H1 (cell line): ENCODE results near the gene L2HGDH. TPM values are rescaled to one million over a fixed set of nuclear protein-coding genes. Genes with fewer than 3 reads are reported as not detected.

Source experiments
- CTCF ChIA-PET: fragments of 300-600 bp; sonication (Branson Sonifier 250); formaldehyde crosslinking; loops from one replicate; lab custom pipeline; 2021; ENCODE audit not compliant: partially characterized antibody; lab: Charles Lee
- POLR2A ChIA-PET: fragments of 300-600 bp; sonication (Branson Sonifier 250); formaldehyde crosslinking; loops from one replicate; lab custom pipeline; 2021; ENCODE audit warnings: inconsistent platforms; ENCODE audit not compliant: partially characterized antibody; lab: Charles Lee
- DNase-seq, 2 experiments: peaks; one replicate each; pipeline versions ENCODE4 v3.0.0 to v3.0.0-alpha.2; 2010 to 2022; ENCODE audit warnings: low spot score in 2 of 2, low read depth in 1 of 2, mixed read lengths in 1 of 2
- FAIRE-seq: peaks from 2 replicates; lab custom pipeline; 2011; peaks lifted over from hg19 to GRCh38; lab: Jason Lieb, UNC
- H2AFZ ChIP-seq: 2 replicates; pipeline ENCODE4 v1.8.1; 2012; ENCODE audit warnings: low read length, inconsistent platforms
- H2AK5ac ChIP-seq: 2 replicates; pipeline ENCODE4 v1.6.1; 2013; ENCODE audit warnings: low read depth, low read length
- H2BK120ac ChIP-seq: replicated peaks from 2 replicates; pipeline ENCODE3; 2013; ENCODE audit warnings: low read depth, low read length, inconsistent platforms
- H2BK12ac ChIP-seq: 2 replicates; pipeline ENCODE4 v1.6.1; 2013; ENCODE audit warnings: low read depth, low read length
- H2BK15ac ChIP-seq: 2 replicates; pipeline ENCODE4 v1.6.1; 2013; ENCODE audit warnings: low read length
- H2BK20ac ChIP-seq: 2 replicates; pipeline ENCODE4 v1.6.1; 2013; ENCODE audit warnings: low read length
- H2BK5ac ChIP-seq: 2 replicates; pipeline ENCODE4 v1.6.1; 2013; ENCODE audit warnings: low read depth, low read length
- H3K14ac ChIP-seq: 2 replicates; pipeline ENCODE4 v1.6.1; 2013; ENCODE audit warnings: inconsistent platforms; ENCODE audit not compliant: insufficient read length
- H3K18ac ChIP-seq: 2 replicates; pipeline ENCODE4 v1.6.1; 2013; ENCODE audit warnings: low read length; ENCODE audit errors: extremely low read depth
- H3K23ac ChIP-seq: 2 replicates; pipeline ENCODE4 v1.6.1; 2013; ENCODE audit warnings: inconsistent platforms; ENCODE audit not compliant: insufficient read length
- H3K23me2 ChIP-seq: 2 replicates; pipeline ENCODE4 v1.6.1; 2013; ENCODE audit warnings: low read depth, low read length
- H3K27ac ChIP-seq: 2 replicates; pipeline ENCODE4 v1.6.1; 2011; ENCODE audit warnings: low read depth, low read length, inconsistent platforms
- H3K27me3 ChIP-seq, 4 experiments: replicated peaks in 1 of 4; 1 replicate in 1 of 4; 2 replicates in 3 of 4; pipeline versions ENCODE4 v1.6.1 to v1.8.1; 2011 to 2013; ENCODE audit warnings: low read length in 3 of 4, mild to moderate bottlenecking in 3 of 4, inconsistent platforms in 2 of 4, mixed read lengths in 2 of 4, moderate library complexity in 1 of 4; ENCODE audit not compliant: control insufficient read depth in 3 of 4, insufficient read depth in 3 of 4; ENCODE audit errors: extremely low read depth in 1 of 4
- H3K36me3 ChIP-seq, 4 experiments: 2 replicates each; pipeline versions ENCODE4 v1.6.1 to v1.8.1; 2011 to 2013; ENCODE audit warnings: mild to moderate bottlenecking in 4 of 4, low read length in 3 of 4, moderate library complexity in 2 of 4, control low read depth in 1 of 4, inconsistent platforms in 1 of 4; ENCODE audit not compliant: insufficient read depth in 4 of 4, control insufficient read depth in 2 of 4
- H3K4ac ChIP-seq: replicated peaks from 2 replicates; pipeline ENCODE3; 2013; ENCODE audit warnings: low read length, low read depth, mixed read lengths, inconsistent platforms; ENCODE audit not compliant: insufficient read length
- H3K4me1 ChIP-seq, 4 experiments: replicated peaks in 1 of 4; 1 replicate in 1 of 4; 2 replicates in 3 of 4; pipeline versions ENCODE4 v1.6.1 to v1.8.1; 2011 to 2013; ENCODE audit warnings: low read length in 3 of 4, inconsistent platforms in 2 of 4, mixed read lengths in 1 of 4; ENCODE audit not compliant: insufficient read depth in 4 of 4, control insufficient read depth in 3 of 4
- H3K4me2 ChIP-seq, 2 experiments: 2 replicates each; pipeline versions ENCODE4 v1.6.1 to v1.8.1; 2011 to 2013; ENCODE audit warnings: low read depth in 2 of 2, low read length in 2 of 2, control low read depth in 1 of 2, inconsistent platforms in 1 of 2, mild to moderate bottlenecking in 1 of 2; ENCODE audit not compliant: insufficient read depth in 1 of 2
- H3K4me3 ChIP-seq, 4 experiments: fragments of 200-600, 300-600 bp in 1 of 4; sonication (generic), shearing (Covaris generic), sonication (Bioruptor Twin) in 1 of 4; 2 replicates each; pipeline versions ENCODE4 v1.5.1 to v1.8.1; 2011 to 2016; ENCODE audit warnings: low read length in 4 of 4, low read depth in 3 of 4, control low read depth in 2 of 4, inconsistent platforms in 2 of 4, mild to moderate bottlenecking in 2 of 4, mixed read lengths in 1 of 4, moderate library complexity in 1 of 4; ENCODE audit not compliant: insufficient read depth in 2 of 4; ENCODE audit errors: extremely low read depth in 1 of 4
- H3K56ac ChIP-seq: replicated peaks from 2 replicates; pipeline ENCODE3; 2013; ENCODE audit warnings: low read depth, mild to moderate bottlenecking, mixed read lengths, low read length, inconsistent platforms; ENCODE audit not compliant: insufficient read length
- H3K79me1 ChIP-seq: 2 replicates; pipeline ENCODE4 v1.6.1; 2013; ENCODE audit warnings: low read depth, low read length, control low read depth
- H3K79me2 ChIP-seq, 2 experiments: 2 replicates each; pipeline versions ENCODE4 v1.6.1 to v1.8.1; 2012 to 2013; ENCODE audit warnings: low read length in 2 of 2, mild to moderate bottlenecking in 2 of 2, inconsistent platforms in 1 of 2; ENCODE audit not compliant: insufficient read depth in 2 of 2, control insufficient read depth in 1 of 2
- H3K9ac ChIP-seq, 4 experiments: replicated peaks in 1 of 4; 1 replicate in 1 of 4; 2 replicates in 3 of 4; pipeline versions ENCODE4 v1.6.1 to v1.8.1; 2011 to 2013; ENCODE audit warnings: low read depth in 3 of 4, low read length in 3 of 4, control low read depth in 2 of 4, mild to moderate bottlenecking in 2 of 4, moderate library complexity in 2 of 4, inconsistent platforms in 1 of 4; ENCODE audit errors: extremely low read depth in 1 of 4
- H3K9me3 ChIP-seq, 2 experiments: 2 replicates each; pipeline versions ENCODE4 v1.6.1 to v1.8.1; 2012 to 2013; ENCODE audit warnings: mild to moderate bottlenecking in 2 of 2, moderate library complexity in 2 of 2, control low read depth in 1 of 2, inconsistent platforms in 1 of 2, low read depth in 1 of 2, low read length in 1 of 2, mixed read lengths in 1 of 2; ENCODE audit not compliant: insufficient read depth in 2 of 2
- H4K20me1 ChIP-seq, 2 experiments: replicated peaks in 1 of 2; 2 replicates each; pipeline versions ENCODE3 to v1.8.1; 2011 to 2013; ENCODE audit warnings: inconsistent platforms in 2 of 2, low read length in 2 of 2, mild to moderate bottlenecking in 1 of 2; ENCODE audit not compliant: insufficient read depth in 2 of 2, control insufficient read depth in 1 of 2
- H4K5ac ChIP-seq: 2 replicates; pipeline ENCODE4 v1.6.1; 2013; ENCODE audit warnings: low read length, low read depth, mixed read lengths, inconsistent platforms; ENCODE audit not compliant: insufficient read length
- H4K8ac ChIP-seq: 2 replicates; pipeline ENCODE4 v1.8.0; 2013; ENCODE audit warnings: mild to moderate bottlenecking, moderate library complexity, low read length, inconsistent platforms; ENCODE audit not compliant: insufficient read depth; ENCODE audit errors: extremely low read depth
- H4K91ac ChIP-seq: replicated peaks from 2 replicates; pipeline ENCODE3; 2013; ENCODE audit warnings: low read length, mixed read lengths, inconsistent platforms; ENCODE audit not compliant: insufficient read length
- CHD1 ChIP-seq: IDR thresholded peaks from 2 replicates; pipeline ENCODE4 v1.6.1; 2012; ENCODE audit warnings: low read depth, low read length, improper control_type of control experiment
- CREB1 ChIP-seq: IDR thresholded peaks from 2 replicates; pipeline ENCODE4 v1.6.1; 2012; ENCODE audit warnings: inconsistent platforms
- EGR1 ChIP-seq: IDR thresholded peaks from 2 replicates; pipeline ENCODE4 v1.6.1; 2011; ENCODE audit warnings: low read depth, low read length, borderline replicate concordance
- FOSL1 ChIP-seq: IDR thresholded peaks from 2 replicates; pipeline ENCODE4 v1.6.1; 2011; ENCODE audit warnings: mild to moderate bottlenecking, low read depth, low read length, moderate library complexity; ENCODE audit not compliant: insufficient read depth
- HDAC2 ChIP-seq, 2 experiments: fragments of 300-600 bp in 1 of 2; sonication (generic) in 1 of 2; IDR thresholded peaks; 2 replicates each; pipeline ENCODE4 v1.6.1; 2011 to 2012; ENCODE audit warnings: low read depth in 2 of 2, low read length in 2 of 2, mild to moderate bottlenecking in 2 of 2, moderate library complexity in 2 of 2, borderline replicate concordance in 1 of 2, inconsistent platforms in 1 of 2
- HDAC6 ChIP-seq: IDR thresholded peaks from one replicate; pipeline ENCODE4 v1.7.1; 2012; ENCODE audit warnings: low read depth, mild to moderate bottlenecking, inconsistent platforms, low read length, moderate library complexity
- POU5F1 ChIP-seq: IDR thresholded peaks from 2 replicates; pipeline ENCODE4 v1.6.1; 2011; ENCODE audit warnings: low read depth, mild to moderate bottlenecking, low read length, moderate library complexity
- RAD21 ChIP-seq, 2 experiments: IDR thresholded peaks in 1 of 2; conservative IDR thresholded peaks in 1 of 2; 2 replicates each; pipeline ENCODE4 v1.6.1; 2011; ENCODE audit warnings: low read depth in 2 of 2, low read length in 2 of 2, improper control_type of control experiment in 1 of 2, inconsistent platforms in 1 of 2, mild to moderate bottlenecking in 1 of 2, moderate library complexity in 1 of 2
- ZNF274 ChIP-seq: IDR thresholded peaks from 2 replicates; pipeline ENCODE4 v1.7.0; 2012; ENCODE audit warnings: low read length, borderline replicate concordance; ENCODE audit errors: extremely low read depth
- polyA plus RNA-seq, 7 experiments: library from polyadenylated mRNA; depleted of rRNA in 3 of 7; stranded (reverse) in 5 of 7; unstranded in 2 of 7; fragments of >200 nt in 5 of 7; fragments of 200-250 nt in 2 of 7; gene quantifications; 1 replicate in 5 of 7; 2 replicates in 1 of 7; 4 replicates in 1 of 7; pipeline versions ENCODE4 v1.2.1 to v1.2.3, GENCODE V29; 2011 to 2013; ENCODE audit warnings: missing spikeins in 2 of 7, mixed read lengths in 2 of 7
- total RNA-seq: library from RNA; stranded (reverse); fragmentation: NEBNext Ultra II Directional; extraction: Animal tissue kit (Norgen Biotek cat#: 25700); gene quantifications from 2 replicates; pipeline ENCODE4 v1.2.1, GENCODE V29; 2021

The L2HGDH gene
- total and polyA plus RNA-seq, 2 of the 8 experiments (the other 6 are each of a cell fraction or from before 2014, with no cell fraction given) = 12.2 to 28.6 TPM

- Histone ChIP-seq H3K36me3 (peaks cover 0 to 2% (median 1%) of the 10 kb centered on the region in 4 experiments; a peak in 1 of 8 replicates), H3K4me1 (peaks cover 8 to 13% (median 11%) of the 10 kb centered on the region in 4 experiments; a peak in 6 of 7 replicates), H2BK20ac (no peak overlapping the region), H3K23ac (no peak overlapping the region), H4K20me1 (no peaks in the 10 kb centered on the region), H3K14ac (no peak overlapping the region), H3K79me1 (no peaks in the 10 kb centered on the region), H4K91ac (no peak overlapping the region), H3K23me2 (no peaks in the 10 kb centered on the region), H3K27ac (no peak overlapping the region), H2AK5ac (no peak overlapping the region), H2BK120ac (no peak overlapping the region), H2BK15ac (no peak overlapping the region), H3K9ac (no peak overlapping the region), H2AFZ (no peak overlapping the region), H3K4ac (no peak overlapping the region), H3K4me2 (no peak overlapping the region), H2BK5ac (no peak overlapping the region), H2BK12ac (no peak overlapping the region), H3K27me3 (no peaks in the 10 kb centered on the region), H3K18ac (no peak overlapping the region), H3K56ac (no peak overlapping the region), H3K4me3 (no peak overlapping the region), H4K8ac (no peak overlapping the region), H3K79me2 (no peaks in the 10 kb centered on the region), H4K5ac (no peak overlapping the region), H3K9me3 (no peaks in the 10 kb centered on the region)
- ChIA-PET CTCF (interaction anchor here (1.0 to 5.1 kb wide), 3 partner anchors 8 to 446 kb away, joined by 3 to 30 read pairs (median 3); no protein-coding TSS in a partner anchor), POLR2A (interaction anchor here (0.6 to 1.6 kb wide), 5 partner anchors 9 to 28 kb away, joined by 3 to 7 read pairs (median 5); no protein-coding TSS in a partner anchor)
- DNase-seq (no peak), FAIRE-seq (no peak)
- TF ChIP-seq CREB1 (no peak), FOSL1 (no peak), ZNF274 (no peak), RAD21 (IDR thresholded peaks at IDR 0.05 in 1 of 2, conservative IDR thresholded peaks at IDR 0.05 in 1 of 2; ENCODE audit: low read depth in 2 of 2, low read length in 2 of 2) (no peak), CHD1 (no peak), POU5F1 (no peak), HDAC2 (IDR thresholded peaks at IDR 0.05; ENCODE audit: borderline replicate concordance in 1 of 2, low read depth in 2 of 2, low read length in 2 of 2) (no peak), HDAC6 (no peak), EGR1 (no peak)
Measured at GRCh38 chr14:50331596-50331995, 19.6 kb upstream of the L2HGDH start.
